Duodenal mucosa (tissue), 2 donors: Measurements from ENCODE around the gene CCDC85A.

Experiments
- H3K27ac ChIP-seq: one replicate; pipeline ENCODE4 v1.7.0; 2013; ENCODE audit warnings: low read depth, low read length
- H3K27me3 ChIP-seq, 2 donors: one replicate each; pipeline ENCODE4 v1.7.0; 2013; ENCODE audit warnings: low read length in 2 of 2, control low read depth in 1 of 2; ENCODE audit not compliant: insufficient read depth in 2 of 2, control insufficient read depth in 1 of 2
- H3K36me3 ChIP-seq, 2 donors: one replicate each; pipeline ENCODE4 v1.7.0; 2013; ENCODE audit warnings: low read length in 2 of 2, control low read depth in 1 of 2; ENCODE audit not compliant: insufficient read depth in 2 of 2, control insufficient read depth in 1 of 2
- H3K4me1 ChIP-seq, 2 donors: one replicate each; pipeline ENCODE4 v1.7.0; 2013; ENCODE audit warnings: low read length in 2 of 2, control low read depth in 1 of 2; ENCODE audit not compliant: insufficient read depth in 2 of 2, control insufficient read depth in 1 of 2
- H3K4me3 ChIP-seq, 2 donors: one replicate each; pipeline ENCODE4 v1.7.0; 2013; ENCODE audit warnings: low read length in 2 of 2, low read depth in 1 of 2
- H3K9ac ChIP-seq, 2 donors: one replicate each; pipeline ENCODE4 v1.7.0; 2013; ENCODE audit warnings: low read length in 2 of 2, low read depth in 1 of 2
- H3K9me3 ChIP-seq, 2 donors: one replicate each; pipeline ENCODE4 v1.7.0; 2013; ENCODE audit warnings: low read length in 2 of 2, control low read depth in 1 of 2; ENCODE audit not compliant: control insufficient read depth in 1 of 2

CCDC85A gene

DNA sequence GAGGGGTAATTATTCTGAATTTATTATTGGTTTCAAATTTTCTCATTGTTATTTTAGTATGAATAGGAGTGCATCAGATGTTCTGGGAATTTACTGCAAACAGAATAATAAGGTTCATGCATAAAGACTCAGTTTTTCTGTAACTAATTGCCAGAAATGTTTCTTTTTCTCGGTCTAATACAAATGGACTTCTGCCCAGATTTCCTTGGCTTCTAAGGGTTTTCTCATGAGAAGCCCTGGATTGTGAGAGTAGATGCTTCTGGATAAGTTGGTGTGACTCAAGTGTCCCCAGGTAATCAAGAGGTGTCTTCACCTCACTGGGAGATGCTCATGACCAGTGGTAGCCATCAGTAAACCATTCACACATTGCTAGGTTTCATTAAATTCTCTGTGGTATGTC is 78.5 kb downstream of the CCDC85A start:
- H3K36me3 ChIP-seq = no peaks in the 10 kb centered on the region
- no peak overlapping the region for H3K9ac ChIP-seq
- no peaks in the 10 kb centered on the region for H3K27me3 ChIP-seq
- no peaks in the 10 kb centered on the region for H3K9me3 ChIP-seq
- H3K4me3 ChIP-seq = no peak overlapping the region
- H3K27ac ChIP-seq = no peak overlapping the region
- no peaks in the 10 kb centered on the region for H3K4me1 ChIP-seq

- Histone ChIP-seq H3K9ac (no peak overlapping the region), H3K27ac (no peak overlapping the region), H3K36me3 (no peaks in the 10 kb centered on the region), H3K9me3 (no peaks in the 10 kb centered on the region), H3K4me3 (no peak overlapping the region), H3K27me3 (no peaks in the 10 kb centered on the region), H3K4me1 (no peaks in the 10 kb centered on the region)
Measured at GRCh38 chr2:56263876-56264275, 80.1 kb downstream of the CCDC85A start.

GRCh38 chr2:56266761-56267414 is 83.1 kb downstream of the CCDC85A start:
- Histone ChIP-seq H3K36me3 (no peaks in the 10 kb centered on the region), H3K9me3 (no peaks in the 10 kb centered on the region)

DNA sequence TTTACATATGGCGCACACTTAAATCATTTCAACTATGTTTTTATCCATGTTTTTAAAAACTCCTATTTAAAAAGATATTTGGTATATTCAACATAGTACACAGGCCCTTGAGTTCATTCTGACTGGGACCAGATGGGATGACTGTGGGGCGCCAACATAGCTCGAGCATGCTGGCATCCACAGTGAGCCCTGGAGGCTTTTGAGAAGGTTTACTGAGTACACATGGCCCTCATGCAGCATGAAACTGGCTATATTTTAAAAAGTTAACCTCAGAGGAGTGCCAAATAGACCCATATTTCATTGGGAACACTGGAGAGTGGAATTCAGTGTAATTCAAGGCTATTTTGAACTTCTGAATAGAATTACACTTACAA is 83.6 kb downstream of the CCDC85A start:
- Histone ChIP-seq H3K9ac (no peak overlapping the region), H3K9me3 (no peaks in the 10 kb centered on the region), H3K4me1 (no peaks in the 10 kb centered on the region), H3K27me3 (no peaks in the 10 kb centered on the region), H3K4me3 (no peak overlapping the region), H3K36me3 (no peaks in the 10 kb centered on the region), H3K27ac (no peak overlapping the region)

More at GRCh38 chr2:56266761-56267414, 83.1 kb downstream of the CCDC85A start:
- no peak overlapping the region for H3K9ac ChIP-seq
- no peaks in the 10 kb centered on the region for H3K4me1 ChIP-seq
- no peak overlapping the region for H3K27ac ChIP-seq
- H3K4me3 ChIP-seq = no peak overlapping the region
- no peaks in the 10 kb centered on the region for H3K27me3 ChIP-seq

- no peaks in the 10 kb centered on the region for H3K4me1 ChIP-seq
- H3K36me3 ChIP-seq = no peaks in the 10 kb centered on the region
- no peak overlapping the region for H3K9ac ChIP-seq
- H3K27ac ChIP-seq = no peak overlapping the region
- no peaks in the 10 kb centered on the region for H3K27me3 ChIP-seq
- no peak overlapping the region for H3K4me3 ChIP-seq
- H3K9me3 ChIP-seq = no peaks in the 10 kb centered on the region
Measured at GRCh38 chr2:56268856-56269255, 85.1 kb downstream of the CCDC85A start.

- Histone ChIP-seq H3K36me3 (no peaks in the 10 kb centered on the region), H3K9me3 (no peaks in the 10 kb centered on the region), H3K27ac (no peak overlapping the region), H3K9ac (no peak overlapping the region), H3K4me1 (no peaks in the 10 kb centered on the region), H3K27me3 (no peaks in the 10 kb centered on the region), H3K4me3 (no peak overlapping the region)
Measured at GRCh38 chr2:56271275-56271674, 87.5 kb downstream of the CCDC85A start.

DNA sequence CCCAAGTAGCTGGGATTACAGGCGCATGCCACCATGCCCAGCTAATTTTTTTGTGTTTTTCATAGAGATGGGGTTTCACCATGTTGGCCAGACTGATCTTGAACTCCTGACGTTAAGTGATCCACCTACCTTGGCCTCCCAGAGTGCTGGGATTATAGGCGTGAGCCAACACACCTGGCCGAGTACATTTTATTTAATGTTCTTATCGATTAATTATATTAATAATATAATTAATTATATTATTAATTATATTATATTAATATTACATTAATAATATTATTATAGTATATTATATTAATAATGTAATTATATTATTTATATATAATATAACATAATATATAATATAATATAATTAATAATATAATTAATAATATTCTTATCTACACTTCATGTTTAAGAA is 101.4 kb downstream of the CCDC85A start:
- Histone ChIP-seq H3K27ac (no peak overlapping the region), H3K9ac (no peak overlapping the region), H3K9me3 (no peaks in the 10 kb centered on the region), H3K36me3 (no peaks in the 10 kb centered on the region), H3K4me1 (no peaks in the 10 kb centered on the region), H3K4me3 (no peak overlapping the region), H3K27me3 (no peaks in the 10 kb centered on the region)

GRCh38 chr2:56286936-56287335 is 103.1 kb downstream of the CCDC85A start:
- no peak overlapping the region for H3K9ac ChIP-seq
- no peak overlapping the region for H3K27ac ChIP-seq
- H3K4me3 ChIP-seq = no peak overlapping the region
- no peaks in the 10 kb centered on the region for H3K36me3 ChIP-seq
- H3K9me3 ChIP-seq = no peaks in the 10 kb centered on the region
- H3K4me1 ChIP-seq = no peaks in the 10 kb centered on the region
- H3K27me3 ChIP-seq = no peaks in the 10 kb centered on the region

DNA sequence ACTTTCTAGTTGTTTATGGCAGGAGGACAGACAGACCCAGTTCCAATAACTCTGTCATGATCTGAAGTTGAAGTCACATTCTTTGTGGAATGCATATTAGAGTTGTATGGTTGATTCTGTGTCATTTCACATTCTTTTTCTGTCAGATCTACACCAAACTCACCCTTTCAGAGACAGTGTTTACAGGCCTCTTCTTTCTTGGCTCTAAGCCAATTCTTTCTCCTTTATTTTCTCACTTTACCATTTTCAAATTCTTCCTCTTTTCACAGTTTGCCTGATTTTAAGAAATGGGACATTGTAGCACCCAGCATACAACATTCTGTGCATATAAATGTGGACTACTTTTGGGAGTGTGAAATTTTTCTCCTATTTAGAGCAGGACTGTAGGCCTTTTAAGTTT is 103.7 kb downstream of the CCDC85A start:
- H3K4me1 ChIP-seq = no peaks in the 10 kb centered on the region
- no peak overlapping the region for H3K27ac ChIP-seq

DNA sequence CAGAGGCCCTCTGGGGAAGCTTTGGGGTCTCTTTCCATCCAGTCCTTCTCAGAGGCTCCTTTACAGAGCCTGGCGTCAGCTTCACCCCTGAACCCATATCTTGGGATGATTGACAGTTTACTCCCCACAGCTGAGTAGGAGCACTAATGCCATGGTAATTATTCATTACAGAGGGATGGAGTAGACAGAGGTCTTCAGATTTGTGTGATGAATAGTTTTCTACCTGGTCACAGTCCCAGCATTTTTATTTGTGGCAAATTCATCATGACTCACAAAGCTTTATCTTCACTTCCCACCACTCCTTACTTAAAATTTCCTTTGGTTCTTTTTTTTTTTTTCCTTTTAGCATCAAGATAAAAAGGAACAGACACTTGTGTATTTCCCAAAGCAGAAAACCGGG is 104.2 kb downstream of the CCDC85A start:
- Histone ChIP-seq H3K9me3 (no peaks in the 10 kb centered on the region), H3K27ac (no peak overlapping the region), H3K9ac (no peak overlapping the region), H3K36me3 (no peaks in the 10 kb centered on the region), H3K4me1 (no peaks in the 10 kb centered on the region), H3K27me3 (no peaks in the 10 kb centered on the region), H3K4me3 (no peak overlapping the region)

More for the DNA sequence above, 103.7 kb downstream of the CCDC85A start:
- no peaks in the 10 kb centered on the region for H3K36me3 ChIP-seq
- H3K27me3 ChIP-seq = no peaks in the 10 kb centered on the region
- no peaks in the 10 kb centered on the region for H3K9me3 ChIP-seq
- H3K4me3 ChIP-seq = no peak overlapping the region
- no peak overlapping the region for H3K9ac ChIP-seq
